ENCODE measurements around the gene PIH1D2.

- TF ChIP-seq SMC3 (conservative IDR thresholded peaks at IDR 0.05; ENCODE audit: poor library complexity) (no peak), POLR2AphosphoS5 (IDR thresholded peaks at IDR 0.05) (no peak), TAF1 (IDR thresholded peaks at IDR 0.05; ENCODE audit: low read depth) (no peak), RAD21 (conservative IDR thresholded peaks at IDR 0.05) (no peak)
- TF ChIP-seq, protein P1, sequence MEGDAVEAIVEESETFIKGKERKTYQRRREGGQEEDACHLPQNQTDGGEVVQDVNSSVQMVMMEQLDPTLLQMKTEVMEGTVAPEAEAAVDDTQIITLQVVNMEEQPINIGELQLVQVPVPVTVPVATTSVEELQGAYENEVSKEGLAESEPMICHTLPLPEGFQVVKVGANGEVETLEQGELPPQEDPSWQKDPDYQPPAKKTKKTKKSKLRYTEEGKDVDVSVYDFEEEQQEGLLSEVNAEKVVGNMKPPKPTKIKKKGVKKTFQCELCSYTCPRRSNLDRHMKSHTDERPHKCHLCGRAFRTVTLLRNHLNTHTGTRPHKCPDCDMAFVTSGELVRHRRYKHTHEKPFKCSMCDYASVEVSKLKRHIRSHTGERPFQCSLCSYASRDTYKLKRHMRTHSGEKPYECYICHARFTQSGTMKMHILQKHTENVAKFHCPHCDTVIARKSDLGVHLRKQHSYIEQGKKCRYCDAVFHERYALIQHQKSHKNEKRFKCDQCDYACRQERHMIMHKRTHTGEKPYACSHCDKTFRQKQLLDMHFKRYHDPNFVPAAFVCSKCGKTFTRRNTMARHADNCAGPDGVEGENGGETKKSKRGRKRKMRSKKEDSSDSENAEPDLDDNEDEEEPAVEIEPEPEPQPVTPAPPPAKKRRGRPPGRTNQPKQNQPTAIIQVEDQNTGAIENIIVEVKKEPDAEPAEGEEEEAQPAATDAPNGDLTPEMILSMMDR (IDR thresholded peaks at IDR 0.05; ENCODE audit: poor library complexity, severe bottlenecking): no peak
Observed at GRCh38 chr11:112042161-112042960, 31.5 kb downstream of the PIH1D2 start.
